HG03064 (cell line): ENCODE results near the gene TMOD2.

Source experiments
- ATAC-seq: cut with Tn5 transposase; IDR thresholded peaks from one replicate; pipeline ENCODE4 v1.9.1; 2021; ENCODE audit warnings: low read depth; ENCODE audit not compliant: unreplicated experiment

Gene TMOD2

DNA sequence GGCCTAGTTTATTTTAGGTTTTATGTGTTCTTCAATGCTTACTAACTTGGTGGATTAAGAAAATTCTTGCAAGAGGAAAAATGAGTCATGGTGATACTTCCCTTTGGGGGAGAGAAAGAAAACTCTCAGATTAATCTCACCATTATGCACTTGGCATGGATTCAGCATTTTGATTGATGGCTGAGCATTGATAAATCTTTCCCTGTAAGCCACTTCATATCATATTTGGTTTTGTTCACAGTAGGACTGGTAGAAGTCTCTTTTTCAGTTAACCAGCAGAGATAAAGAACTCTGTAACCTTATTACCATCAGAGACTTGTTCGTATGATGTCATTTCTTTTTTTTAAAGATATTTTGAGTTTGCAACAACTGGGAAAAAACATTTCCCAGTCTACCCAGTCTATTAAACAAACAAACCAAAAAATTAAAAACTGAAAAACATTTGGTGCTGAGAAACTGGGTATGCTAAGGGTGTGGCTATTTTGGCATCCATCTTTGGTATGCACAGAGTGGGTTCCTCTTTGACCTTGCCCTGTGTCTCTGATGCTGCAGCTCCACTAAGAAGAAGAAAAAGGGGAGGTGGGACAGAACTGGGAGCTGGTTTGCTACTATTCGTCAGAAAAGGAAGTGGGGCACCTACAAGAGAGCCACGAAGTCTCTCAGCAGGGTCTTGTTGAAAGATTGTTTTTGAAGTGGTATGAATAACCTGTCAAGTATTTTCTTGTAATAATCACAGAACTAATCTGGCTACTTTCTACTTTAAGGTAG, 95.2 kb downstream of the TMOD2 start:
- ATAC-seq = no peak

- ATAC-seq = no peak
These were observed 97.4 kb downstream of the TMOD2 start for GRCh38 chr15:51848811-51849210.

DNA sequence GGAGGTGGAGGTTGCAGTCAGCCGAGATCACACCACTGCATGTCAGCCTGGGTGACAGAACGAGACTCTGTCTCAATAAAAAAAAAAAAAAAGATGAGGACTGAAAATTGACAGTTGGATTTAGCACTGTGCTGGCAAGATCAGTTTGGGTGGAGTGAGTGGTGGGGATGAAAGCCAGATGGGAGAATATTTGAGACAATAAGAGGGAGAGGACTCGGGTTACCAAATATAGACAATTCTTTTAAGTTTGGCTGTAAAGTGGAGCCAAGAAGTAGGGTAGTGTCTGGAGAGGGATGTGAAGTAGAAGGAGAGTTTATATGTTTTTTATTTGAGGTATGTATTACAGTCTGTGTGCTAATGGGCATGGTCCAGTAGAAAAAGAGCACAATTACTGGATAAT, 98.5 kb downstream of the TMOD2 start:
- no peak for ATAC-seq

DNA sequence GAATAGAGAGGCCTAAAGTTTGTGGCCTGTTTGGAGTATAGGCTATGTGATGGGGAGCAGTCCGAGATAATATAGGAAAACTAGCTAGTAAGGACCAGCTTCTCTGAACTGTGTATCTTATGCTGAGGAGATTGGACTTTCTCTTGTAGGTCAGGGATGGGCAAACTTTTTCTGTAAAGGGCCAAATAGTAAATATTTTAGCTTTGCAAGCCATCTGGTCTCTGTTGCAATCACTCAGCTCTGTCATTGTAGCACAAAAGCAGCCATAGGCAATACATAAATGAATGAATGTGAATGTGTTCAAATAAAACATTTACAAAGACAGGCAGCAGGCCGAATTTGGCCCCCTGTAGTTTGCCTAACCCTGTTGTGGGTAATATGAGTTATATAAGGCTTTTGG, 102.6 kb downstream of the TMOD2 start:
- no peak for ATAC-seq

GRCh38 chr15:51855612-51856011, 104.2 kb downstream of the TMOD2 start:
- no peak for ATAC-seq

- ATAC-seq = no peak
These were observed 105.5 kb downstream of the TMOD2 start for GRCh38 chr15:51856714-51857380.

- no peak for ATAC-seq
These were observed 110.4 kb downstream of the TMOD2 start for GRCh38 chr15:51861557-51862359.

- no peak for ATAC-seq
These were observed 111.7 kb downstream of the TMOD2 start for GRCh38 chr15:51863131-51863530.

DNA sequence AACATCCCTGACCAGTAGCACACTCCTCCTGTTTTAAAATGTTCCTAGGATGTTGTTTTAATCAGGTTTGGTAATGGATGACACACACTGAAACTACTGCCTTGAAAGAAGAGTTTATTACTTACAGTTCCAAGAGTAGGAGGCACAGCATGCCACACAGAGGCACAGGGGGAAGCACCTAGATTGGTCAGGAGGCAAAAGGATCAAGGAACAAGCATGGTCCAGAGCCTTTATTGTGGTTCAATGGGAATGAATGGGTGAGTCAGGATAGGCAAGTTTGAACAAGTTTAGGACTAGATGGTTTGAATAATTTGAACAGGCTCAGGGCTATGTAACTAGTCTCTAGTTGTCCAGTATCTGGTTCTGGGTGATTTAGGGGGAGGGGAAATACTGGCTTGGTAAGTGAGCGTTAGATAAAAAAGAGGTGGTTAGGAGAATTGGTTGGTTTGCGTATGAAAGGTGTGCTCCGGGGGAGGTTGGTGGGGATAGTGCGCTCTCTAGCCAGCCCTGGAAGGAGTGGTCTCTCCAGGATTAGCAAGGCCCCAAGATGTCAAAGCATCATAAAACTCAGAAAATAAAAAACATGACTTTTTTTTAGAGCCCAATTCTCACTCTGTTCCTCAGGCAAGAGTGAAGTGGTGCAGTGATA, 113.1 kb downstream of the TMOD2 start:
- no peak for ATAC-seq

- ATAC-seq = no peak
These were observed 113.9 kb downstream of the TMOD2 start for GRCh38 chr15:51865317-51865716.
